T-helper 2 cell (primary cell): ENCODE data around the gene SCAND1.
A peak's percentile ranks its signal among the peaks of the same experiment; 100 is the strongest.
"Not testable (repeated sequence)": the region's sequence is repeated elsewhere in the genome, so short reads cannot be mapped to it uniquely, and the experiment has no call there.

ENCODE experiments used
- DNase-seq, 5 experiments: peaks; one replicate each; pipeline versions ENCODE4 v3.0.0 to v3.0.0-alpha.2; 2012 to 2022

The SCAND1 gene

DNA sequence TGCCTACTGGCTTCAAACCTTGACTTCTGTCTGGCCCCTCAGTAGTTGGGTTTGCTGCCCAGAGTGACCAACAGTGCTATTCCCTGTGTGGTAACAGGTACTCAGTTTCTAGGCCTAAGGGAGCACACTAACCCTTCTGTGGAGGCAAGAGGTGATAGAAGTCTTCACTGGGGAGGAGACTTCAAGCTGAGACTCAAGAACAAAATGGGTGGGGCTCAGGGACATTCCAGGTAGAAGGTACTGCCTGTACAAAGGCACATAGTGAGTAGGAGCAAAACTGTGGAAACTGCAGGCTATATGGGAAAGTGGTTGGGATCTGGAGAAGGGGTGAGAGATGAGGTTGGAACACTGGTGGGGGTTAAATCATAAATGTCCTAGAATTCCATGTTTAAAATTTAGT lies 2.3 kb upstream of the SCAND1 start:
- DNase-seq: no peak

DNA sequence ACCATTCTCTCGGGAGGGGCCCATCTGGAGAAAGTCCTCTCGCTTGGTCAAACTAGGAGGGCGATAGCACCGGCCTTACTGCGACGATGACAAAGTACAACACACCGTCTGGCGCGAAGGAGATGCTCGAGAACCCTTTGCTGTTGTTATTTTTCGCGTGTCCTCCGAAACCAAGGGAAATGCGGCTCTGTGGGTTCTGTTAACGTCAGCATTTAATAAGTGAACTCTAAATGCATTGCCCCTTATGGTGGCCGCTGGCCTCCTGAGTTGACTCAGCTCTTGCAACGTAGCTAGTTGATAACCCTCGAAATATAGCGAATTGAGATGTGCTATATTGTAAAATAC lies 577 bp upstream of the SCAND1 start:
- peak; percentile 2 to 85 (median 40) for DNase-seq

DNA sequence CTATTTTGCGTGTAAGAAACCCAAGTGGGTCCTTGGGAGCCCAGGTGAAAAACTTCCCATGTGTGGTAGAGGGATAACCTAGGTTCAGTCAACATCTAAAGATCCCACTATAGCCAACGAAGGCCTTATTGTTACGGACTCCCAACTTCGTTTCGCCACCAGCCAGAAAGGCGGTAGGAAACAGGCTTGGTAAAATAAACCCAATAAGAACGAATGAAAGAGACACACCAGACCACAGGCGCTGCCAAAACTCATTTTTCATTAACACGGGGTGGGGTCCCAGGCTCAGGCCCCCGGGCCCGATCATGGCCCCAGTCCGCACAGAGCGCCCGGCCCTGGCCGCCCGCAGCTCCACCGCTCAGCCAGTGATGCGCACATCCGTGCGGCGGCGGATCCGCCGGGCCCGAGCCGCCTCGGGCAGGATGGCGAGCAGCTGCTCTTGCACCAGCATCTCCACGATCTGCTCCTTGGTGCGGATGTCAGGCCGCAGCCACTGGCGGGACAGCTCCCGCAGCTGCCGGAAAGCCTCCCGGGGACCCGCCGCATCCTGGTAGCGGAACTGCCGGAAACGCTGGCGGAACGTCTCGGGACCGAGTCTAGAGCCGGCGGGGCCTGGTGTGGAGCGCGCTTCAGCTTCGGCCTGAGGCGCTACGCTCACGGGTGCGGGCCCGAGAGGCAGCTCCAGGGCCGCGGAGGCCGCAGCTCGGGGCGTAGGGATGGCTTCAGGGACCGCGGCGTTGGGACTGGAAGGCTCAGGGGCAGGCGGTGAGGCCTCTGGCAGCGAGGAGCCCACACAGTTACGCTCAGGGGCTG lies 709 bp downstream of the SCAND1 start:
- peak; percentile 42 to 86 (median 60) for DNase-seq

DNA sequence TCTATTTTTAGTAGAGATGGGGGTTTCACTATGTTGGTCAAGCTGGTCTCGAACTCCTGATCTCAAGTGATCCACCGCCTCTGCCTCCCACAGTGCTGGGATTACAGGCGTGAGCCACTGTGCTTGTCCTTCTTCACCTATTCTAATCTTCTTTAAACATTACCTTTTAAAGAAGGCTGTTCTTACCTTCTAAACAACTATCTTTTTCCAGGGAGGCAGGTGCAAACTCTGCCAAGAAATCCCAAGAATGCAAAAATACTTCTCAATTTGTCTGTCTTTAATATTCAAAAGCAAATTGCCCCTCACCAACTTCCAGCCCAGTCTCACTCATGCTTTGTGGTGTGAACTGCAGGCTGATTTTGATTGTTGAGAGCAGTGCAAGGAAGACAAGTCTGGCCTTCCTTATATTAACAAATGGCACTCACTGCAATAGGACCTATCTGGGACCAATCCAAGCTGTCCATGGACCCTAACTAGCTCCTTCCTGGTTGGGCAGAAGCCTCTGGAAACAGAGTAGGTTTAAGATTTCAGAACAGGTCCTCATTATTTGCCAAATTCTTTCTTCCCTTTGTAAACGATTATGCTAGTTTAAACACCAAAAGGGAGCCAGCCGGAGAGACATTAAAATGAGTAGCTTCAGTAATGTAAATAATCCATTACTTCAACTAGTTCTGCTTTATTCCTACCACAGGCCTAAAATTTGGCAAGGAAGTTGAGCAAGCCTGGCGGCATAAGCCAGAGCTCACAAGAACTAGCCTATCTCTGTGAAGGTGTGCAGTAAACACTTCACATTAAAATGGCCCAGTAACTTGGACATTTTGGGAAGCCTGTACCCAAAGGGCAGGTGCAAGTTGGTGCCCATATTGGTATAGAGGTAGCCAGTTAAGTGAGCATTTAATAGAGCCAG lies 1.6 kb downstream of the SCAND1 start:
- DNase-seq: peak in 1 of 5 experiments; percentile 36

DNA sequence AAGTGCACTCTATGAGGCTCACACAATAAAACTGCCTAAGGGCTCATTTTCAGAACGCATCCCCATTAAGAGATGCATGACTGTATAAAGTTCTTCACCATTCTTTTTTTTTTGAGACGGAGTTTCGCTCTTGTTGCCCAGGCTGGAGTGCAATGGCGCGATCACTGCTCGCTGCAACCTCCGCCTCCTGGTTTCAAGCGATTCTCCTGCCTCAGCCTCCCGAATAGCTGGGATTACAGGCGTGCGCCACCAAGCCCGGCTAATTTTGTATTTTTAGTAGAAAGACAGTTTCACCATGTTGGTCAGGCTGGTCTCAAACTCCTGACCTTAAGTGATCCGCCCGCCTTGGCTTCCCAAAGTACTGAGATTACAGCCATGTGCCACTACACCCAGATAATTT lies 2.2 kb downstream of the SCAND1 start:
- DNase-seq: not testable (repeated sequence)

DNA sequence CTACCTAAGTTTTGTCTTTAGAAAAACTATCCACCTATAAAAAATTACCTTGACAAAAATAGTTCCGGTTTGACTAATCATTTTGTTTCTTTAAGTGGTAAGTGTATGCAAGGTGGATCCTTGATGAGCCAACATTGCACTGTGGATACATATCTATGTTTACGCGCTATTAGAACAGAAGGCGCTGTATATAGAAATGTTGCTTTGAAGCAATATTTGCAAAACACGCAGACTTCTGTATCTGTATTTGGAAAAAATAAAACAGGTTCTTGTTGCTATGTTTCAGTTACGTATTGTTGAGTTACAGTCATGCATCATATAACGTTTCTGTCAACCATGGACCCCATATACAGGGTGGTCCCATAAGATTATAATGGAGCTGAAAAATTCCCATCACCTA lies 4.2 kb downstream of the SCAND1 start:
- no peak for DNase-seq

DNA sequence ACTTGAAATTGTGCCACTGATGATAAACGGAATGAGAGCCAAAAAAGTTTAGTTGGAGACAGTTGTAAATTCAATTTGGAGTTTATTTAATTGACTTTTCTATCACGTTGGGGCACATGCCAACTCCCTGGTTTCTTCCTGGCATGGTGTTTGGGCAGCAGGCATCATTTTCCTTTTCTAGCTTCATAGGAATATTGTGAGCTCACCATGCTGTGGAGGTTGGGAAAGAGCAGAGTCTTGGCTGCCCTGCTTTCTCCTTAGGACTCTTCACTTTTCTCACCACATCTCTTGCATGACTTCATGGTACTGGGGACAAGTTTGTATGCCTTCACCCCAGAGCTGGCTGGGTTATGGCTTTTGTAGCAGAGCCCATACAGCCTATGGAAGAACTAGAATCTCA lies 6.4 kb downstream of the SCAND1 start:
- DNase-seq: no peak

DNA sequence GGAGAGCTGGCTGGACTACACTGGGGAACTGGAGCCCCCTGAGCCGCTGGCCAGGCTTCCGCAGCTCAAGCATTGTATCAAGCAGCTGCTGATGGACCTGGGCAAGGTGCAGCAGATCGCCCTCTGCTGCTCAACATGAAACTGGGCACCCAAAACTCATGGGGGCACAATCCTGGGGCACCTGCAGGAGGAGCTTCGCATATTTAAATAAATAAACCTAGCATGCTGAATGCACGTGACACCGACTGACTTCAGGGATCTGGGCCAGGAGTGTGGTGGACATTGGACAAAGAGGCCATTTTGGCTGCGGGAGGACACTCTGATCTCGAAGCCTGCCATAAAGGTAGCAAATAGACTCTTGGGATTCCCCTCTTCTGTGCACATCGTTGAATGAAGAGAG lies 6.8 kb downstream of the SCAND1 start:
- peak in 1 of 5 experiments; percentile 57 for DNase-seq

DNA sequence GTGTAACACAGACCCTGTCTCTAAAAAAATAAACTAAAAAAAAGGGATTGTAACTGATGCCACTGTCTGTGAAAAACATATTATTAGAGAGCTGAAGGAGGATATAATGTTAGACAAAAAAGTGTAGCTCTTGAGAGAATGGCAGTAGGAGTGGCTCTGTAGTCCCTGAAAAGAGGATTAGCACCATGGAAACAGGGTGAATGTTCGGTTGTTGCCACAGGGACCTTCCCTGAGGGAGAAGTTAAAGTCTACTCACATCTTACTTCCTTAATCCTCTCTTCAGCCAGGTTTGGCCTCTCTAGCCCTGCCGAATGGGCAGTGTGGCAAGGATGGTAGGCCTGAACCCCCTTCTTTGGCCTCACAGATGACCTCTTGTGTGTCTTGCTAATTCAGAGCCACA lies 12.1 kb downstream of the SCAND1 start:
- no peak for DNase-seq

DNA sequence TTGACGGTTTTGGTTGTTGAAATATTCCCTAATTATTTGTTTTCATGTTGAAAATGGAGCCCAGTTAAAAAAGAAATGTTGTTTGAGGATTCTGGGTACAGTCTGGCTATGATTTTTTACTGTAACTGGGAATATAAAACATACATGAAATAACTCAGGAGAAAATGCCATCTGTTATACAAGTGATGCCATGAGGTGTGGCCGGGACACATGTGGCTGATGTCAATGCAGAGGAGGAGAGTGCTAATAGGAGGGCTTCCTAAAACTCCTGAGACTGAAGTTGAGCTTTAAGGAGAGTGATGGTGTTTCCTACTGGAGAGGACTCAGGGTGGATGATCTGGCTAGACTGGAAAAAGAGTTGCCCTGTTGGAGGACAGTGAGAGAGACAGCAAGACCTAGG lies 12.7 kb downstream of the SCAND1 start:
- no peak for DNase-seq

DNA sequence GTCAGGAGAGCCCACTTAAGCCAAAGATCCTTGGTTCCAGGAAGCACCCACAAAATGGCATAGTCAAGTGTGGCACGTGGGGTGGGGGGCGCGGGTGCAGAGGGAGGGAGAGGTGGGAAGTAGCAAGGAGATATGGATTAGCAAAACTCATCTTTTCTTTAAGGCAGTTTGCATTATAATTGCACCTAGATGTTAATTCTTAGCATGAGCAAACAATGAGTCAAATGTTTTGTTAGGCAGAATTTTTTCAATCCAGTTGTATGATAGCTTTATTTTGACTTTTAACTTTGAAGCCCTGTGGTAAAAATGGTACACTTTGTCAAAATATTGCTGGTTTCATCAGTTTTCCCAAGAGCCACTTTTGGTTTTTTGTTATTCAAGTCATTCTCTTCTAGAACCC lies 15.0 kb downstream of the SCAND1 start:
- no peak for DNase-seq

DNA sequence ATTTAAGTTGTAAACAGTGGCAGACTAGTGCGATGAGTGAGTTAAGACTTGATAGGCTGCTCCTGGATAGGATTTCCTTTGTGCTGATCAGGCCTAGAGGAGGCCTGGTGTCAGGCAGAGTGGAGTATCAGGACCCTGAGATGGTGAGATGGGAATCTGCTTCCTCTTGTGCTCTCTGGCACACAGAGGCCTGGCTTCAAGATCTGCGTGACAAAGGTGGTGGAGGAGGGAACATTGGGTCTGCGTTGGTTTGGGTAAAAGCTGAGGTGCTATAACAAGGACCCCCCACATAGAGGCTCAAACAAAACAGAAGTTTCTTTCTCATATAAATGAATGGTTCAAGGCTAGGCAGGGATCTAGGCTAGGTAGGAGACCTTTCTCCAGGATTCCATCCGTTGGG lies 20.3 kb downstream of the SCAND1 start:
- DNase-seq: no peak

DNA sequence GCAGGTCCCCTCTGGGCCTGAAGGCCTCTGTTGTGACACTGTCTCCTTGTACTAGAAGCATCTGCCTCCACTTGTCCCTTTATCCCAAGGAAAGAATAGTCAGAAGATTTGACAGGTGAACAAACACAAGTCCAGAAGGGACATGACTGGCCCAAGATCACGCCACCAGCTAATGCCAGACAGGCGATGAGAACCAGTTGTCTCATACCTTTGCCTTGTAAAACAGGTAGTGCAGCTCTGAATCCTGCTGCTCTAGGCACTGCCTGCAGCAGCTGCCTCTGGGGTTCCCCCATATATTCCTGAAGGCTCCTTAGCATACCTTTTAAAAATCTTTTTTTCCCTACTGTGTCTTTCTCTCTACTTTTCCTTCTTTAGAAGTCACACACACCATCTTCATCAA lies 25.0 kb downstream of the SCAND1 start:
- no peak for DNase-seq

DNA sequence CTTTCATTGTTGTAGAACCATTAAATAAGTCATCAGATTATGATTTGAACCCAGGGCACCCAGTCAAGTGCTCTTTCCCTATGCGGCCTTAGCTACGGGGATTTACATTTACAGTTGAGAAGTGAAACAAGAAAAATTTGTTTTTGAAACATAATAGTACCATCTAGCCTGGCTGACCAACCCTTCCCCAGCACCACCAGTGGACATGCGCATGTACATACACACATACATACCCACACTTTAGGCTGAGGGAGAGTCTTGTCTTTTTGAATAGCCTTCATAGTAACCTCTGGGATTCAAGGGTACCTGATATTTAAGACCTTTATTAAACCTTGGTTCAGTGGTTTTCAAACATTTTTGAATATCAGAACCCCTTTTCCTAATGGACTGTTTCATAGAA lies 33.8 kb downstream of the SCAND1 start:
- no peak for DNase-seq

DNA sequence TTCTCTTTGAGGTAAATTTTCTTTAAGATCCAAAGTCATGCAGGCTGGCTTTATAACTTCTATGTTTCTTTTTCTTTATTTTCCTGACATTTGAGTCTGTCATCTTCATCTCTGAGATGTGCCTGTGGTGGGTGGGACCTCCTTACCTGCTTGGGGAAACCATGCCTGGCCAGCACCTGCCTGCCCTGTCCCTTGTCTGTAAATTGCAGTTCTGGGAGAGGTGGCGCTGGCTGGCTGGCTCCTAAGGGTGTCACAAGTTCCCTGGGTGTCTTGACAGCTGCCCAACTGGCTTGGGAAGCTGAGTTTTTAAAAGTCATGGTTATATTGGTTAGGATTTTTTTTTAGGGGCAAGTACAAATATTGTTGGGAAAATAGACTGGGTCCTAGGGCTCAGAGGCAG lies 36.3 kb downstream of the SCAND1 start:
- no peak for DNase-seq

DNA sequence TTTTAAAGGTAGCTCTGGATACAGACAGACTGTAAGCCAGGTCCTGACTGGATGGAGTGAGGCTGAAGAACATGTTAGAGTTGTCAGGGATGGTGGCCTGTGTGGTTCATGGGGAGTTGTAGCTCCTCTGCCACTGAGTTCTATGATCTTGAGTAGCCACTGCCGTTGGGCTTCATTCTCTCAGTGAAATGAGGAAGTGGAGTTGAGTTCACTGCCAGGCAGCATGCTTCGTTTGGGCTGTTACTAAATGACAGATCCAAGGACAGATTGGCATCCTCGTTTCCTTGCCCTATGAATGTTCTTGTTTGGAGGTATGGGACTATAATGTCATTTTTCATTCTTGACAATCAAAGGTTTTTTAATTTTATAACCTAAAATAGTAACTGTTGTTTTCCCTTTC lies 37.2 kb downstream of the SCAND1 start:
- DNase-seq: no peak

DNA sequence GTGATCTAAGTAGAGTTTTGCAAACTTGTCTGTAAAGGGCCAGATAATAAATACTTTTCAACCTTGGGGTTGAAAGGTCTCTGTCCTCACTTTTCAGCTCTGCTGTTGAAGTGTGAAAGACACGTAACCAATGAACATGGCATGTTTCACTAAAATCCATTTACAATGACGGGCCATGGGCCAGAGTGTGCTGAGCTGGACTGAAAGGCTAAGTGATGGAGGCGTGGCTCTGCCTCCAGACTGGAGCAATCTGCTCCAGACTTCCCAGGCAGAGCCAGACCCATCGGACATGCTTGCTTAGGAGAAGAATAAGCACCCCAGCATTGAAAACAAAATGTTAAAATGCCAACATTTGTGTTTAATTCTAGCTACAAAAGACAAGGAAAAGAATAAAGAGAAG lies 41.4 kb downstream of the SCAND1 start:
- no peak for DNase-seq

DNA sequence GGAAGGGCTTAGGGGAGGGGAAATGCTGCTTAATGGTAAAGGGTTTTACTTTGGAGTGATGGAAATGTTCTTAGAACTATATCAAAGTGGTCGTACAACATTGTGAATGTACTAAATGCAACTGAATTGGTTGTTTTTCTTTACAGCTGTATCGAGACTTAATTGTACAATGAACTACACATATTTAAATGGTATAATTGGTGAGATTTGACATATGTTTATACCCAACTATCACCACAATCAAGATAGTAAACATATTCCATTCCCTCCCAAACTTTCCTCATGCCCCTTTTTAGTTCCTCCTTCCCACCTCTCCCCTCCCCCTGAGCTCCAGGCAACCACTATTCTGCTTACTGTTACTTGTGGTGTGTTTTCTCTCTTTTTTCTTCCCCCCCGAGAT lies 44.0 kb downstream of the SCAND1 start:
- DNase-seq: no peak

DNA sequence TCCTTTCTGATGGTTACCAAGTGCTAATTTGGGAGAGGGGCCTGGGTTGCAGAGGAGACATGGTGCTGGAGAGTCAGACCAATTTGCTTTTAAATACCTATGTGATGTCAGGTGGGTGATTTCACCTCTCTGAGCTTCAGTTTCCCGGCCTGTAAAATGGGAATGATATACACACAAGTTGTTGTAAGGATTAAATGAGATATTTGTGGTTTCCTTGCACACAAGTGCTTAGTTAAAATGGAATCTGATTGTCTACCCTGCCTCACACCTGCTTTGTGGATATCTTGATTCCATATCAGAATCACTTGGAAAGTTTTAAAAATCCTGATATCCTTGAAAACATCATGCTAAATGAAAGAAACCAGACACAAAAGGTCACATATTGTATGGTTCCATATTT lies 44.5 kb downstream of the SCAND1 start:
- DNase-seq: no peak

DNA sequence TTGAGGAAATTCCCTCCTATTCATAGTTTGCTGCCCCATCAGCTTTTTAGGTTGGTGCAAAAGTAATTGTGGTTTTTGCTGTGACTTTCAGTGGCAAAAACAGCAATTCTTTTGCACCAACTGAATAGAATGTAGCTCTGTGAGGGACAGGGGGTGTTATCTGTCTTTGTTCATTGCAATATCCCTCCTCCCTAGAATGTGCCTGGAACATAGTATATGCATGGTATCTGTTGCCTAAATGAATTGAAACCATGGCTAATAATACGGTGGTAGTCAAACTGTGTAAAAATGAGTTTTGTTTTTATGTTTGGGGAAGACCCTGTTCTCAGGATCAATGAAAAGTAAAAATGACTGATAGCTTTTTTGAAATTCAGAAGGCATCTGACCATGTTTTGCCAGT lies 45.1 kb downstream of the SCAND1 start:
- DNase-seq: peak in 1 of 5 experiments; percentile 20

DNA sequence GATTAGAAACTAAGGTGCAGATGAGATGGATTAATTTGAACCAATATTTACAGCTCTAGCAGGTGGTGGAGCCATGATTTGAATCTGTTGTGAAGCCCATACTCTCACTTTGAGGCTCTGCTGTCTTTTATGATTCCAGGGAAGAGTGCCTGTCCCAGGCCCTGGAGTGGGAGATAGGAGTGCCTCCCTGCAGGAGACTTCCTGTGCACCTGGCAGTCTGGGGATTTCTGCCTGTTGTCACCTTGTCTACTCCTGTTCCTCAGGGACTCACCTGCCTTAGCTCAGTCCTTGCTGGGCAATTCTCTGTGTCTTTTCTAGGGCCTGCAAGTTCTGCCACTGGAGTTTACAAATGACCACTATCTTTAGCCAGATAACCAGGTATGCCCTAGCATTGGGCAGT lies 46.3 kb downstream of the SCAND1 start:
- DNase-seq: no peak

DNA sequence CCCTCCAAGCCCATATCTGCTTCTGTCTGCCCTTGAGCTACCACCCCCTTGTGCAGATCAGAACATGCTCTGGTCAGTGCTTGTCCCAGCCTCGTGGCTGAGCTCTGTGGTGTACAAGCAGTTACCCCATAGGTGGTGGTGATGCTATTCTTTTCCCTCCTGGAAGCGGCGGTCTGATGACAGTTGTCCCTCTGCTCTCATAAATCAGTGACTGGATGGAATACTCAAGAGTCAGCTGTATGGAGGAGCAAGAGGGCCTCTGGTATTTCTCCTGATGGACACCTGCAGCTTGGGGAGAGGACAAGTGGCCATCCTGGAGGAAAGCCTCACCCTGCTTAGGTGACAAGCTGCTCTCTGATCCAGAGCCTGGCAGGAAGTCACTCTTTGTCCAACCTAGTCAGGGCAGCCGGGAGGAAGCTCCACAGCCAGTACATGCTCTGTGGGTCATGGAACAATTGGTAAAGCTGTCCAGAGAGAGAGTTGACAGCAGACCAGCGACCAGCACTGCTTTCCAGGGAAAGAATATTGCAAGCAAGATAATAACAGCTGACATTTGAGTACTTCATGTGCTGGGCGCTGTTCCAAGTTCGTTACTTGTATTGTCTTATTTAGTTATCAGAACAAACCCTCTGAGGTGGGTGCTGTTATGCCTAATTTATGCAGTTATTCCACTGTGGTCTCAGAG lies 47.1 kb downstream of the SCAND1 start:
- DNase-seq: no peak

DNA sequence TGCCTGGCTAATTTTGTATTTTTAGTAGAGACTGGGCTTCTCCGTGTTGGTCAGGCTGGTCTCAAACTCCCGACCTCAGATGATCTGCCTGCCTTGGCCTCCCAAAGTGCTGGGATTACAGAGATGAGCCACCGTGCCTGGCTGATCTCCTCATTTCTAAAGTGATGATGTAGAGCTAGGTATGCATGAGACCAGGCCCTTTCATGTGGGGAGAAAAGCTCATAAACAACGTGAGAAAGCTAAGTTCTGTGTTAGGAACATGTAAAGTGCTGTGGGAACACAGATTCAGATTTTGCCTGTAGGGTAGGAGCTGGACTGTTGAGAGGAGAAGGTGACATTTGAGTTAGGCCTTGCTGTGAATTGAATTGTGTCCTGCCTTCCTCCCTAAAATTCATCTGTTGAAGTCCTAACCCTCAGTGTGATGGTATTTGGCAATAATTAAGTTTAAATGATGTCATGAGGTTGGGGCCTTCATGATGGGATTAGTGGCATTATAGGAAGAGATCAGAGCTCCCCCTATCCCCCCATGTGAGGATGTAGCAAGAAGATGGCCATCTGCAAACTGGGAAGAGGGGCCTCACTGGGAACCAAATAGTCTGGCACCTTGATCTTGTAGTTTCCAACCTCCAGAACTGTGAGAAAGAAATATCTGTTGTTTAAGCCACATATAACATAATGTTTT lies 49.2 kb downstream of the SCAND1 start:
- no peak for DNase-seq
